IPS-NIHi11 (cell line): ENCODE measurements around the gene PLPPR1.

Source experiments
- DNase-seq: peaks from one replicate; pipeline ENCODE4 v3.0.0; 2012; ENCODE audit warnings: mixed read lengths, low spot score

The PLPPR1 gene

DNA sequence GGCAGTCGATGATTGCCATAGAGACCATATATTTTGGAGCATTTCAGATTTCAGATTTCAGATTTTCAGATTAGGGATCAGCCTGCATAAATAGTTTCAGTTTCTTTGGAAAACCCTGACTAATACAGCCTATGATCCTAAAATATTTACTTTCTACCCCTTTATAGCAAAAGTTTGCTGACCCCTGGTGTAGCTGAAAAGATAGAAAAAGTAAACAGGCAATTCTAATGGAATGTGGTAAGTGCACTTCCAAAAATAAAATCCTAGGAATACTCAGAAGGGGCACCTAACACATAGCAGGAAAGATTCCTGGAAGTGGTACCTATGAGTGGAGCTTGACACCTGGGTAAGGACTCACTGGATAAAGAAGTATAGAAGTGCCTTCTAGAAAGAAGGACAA, 321.8 kb downstream of the PLPPR1 start:
- no peak for DNase-seq

DNA sequence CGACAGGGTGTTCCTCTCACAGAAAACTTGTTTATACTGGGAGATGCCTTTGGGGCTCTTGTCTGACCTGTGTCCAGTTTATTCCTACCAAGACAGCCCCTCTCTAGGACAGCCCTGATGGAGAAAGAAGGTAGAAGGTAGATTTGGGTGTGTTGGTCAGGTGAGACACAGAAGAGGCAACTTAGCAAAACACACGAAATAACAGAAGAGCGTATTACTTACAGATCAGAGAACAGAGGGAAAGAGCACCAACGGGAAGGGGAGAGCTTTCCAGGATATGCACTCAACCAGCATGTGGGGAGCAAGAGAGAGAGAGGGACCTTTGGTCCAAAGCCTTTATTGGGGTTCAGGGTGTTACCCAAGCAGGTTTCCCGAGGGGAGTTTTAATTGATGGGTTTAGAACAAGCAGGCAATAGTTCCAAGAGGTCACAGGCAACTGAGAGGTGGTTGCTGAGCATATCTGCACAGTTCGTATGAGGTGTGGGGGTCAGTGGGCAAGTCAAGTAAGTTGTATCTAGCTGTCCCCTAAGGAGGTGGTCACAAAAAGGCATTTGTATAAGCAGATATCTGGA, 324.5 kb downstream of the PLPPR1 start:
- no peak for DNase-seq

DNA sequence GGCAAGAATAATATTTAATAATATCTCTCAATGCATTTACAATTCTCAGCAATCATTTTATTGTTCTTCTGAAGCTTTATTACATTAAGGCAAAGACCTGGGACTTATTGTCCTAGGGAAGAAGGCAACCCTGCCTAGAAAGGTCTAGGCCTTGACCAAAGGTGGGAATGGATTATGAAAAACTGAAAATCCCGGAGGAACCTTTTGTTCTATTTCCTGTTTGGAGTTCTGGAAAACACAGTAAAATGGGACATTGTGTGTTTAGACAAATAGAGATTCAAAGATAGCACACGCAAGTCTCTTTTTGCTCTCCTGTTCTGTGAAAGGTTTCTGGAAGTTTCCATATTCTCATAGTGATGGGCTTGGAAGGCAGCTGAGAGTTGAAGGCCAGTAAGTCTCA, 325.2 kb downstream of the PLPPR1 start:
- DNase-seq = no peak

- DNase-seq = no peak
Observed at GRCh38 chr9:101354143-101354764, 325.7 kb downstream of the PLPPR1 start.

GRCh38 chr9:101354765-101355708, 326.5 kb downstream of the PLPPR1 start:
- DNase-seq = no peak

DNA sequence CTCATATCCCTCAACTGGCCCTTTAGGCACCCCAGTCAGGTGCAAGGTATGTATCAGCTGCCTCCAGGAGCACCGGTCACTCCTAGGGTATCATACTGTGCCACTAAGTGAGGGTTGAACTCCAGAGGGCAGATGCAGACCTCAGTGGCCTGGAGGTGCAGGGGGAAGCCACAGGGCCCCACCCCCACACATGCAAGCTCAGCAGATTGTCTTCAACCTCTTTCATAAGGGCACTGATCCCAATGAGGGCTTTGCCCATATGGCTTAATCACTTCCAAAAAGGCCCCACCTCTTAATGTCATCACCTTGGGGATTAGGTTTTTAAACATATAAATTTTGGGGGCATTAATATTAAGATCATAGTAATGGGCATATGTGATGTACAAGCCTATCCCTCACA, 328.1 kb downstream of the PLPPR1 start:
- DNase-seq = no peak

DNA sequence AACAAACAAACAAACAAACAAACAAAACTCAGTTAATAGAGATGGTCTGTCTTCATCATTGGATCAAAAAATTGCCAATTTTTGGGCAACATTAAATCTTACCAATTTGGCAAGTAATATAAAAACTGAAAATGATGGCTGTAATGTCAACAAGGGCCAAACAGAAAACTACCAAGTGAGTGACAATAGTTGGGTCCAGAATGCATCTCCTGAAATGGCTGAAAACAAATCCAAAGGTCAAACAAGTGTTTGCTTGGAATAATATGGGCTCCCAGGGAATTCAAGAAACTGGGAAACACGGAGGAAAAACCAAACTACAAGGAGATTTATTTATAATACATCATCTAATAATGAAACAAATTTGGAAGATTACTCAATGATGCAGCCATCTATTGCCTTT, 331.2 kb downstream of the PLPPR1 start:
- no peak for DNase-seq

GRCh38 chr9:101360647-101361046, 332.1 kb downstream of the PLPPR1 start:
- no peak for DNase-seq

- no peak for DNase-seq
Observed at GRCh38 chr9:101362450-101362849, 333.9 kb downstream of the PLPPR1 start.

- DNase-seq = no peak
Observed at GRCh38 chr9:101365181-101365580, 336.7 kb downstream of the PLPPR1 start.

GRCh38 chr9:101366038-101366756, 337.7 kb downstream of the PLPPR1 start:
- no peak for DNase-seq

DNA sequence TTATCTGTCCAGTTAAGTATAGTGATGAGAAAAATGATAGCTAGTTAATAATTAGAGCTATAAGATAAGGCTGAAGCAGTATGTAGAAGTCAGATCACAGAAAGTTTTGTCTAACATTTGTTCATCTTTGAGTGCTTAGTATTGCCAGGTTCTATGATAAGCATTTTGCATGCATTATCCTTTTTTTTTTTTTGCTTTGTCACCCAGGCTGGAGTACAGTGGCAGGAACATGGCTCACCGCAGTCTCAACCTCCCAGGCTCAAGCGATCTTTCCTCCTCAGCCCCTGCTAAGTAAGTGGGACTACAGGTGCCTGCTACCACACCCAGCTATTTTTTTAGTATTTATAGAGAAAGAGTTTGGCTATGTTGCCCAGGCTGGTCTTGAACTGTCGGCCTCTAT, 338.8 kb downstream of the PLPPR1 start:
- DNase-seq = no peak

DNA sequence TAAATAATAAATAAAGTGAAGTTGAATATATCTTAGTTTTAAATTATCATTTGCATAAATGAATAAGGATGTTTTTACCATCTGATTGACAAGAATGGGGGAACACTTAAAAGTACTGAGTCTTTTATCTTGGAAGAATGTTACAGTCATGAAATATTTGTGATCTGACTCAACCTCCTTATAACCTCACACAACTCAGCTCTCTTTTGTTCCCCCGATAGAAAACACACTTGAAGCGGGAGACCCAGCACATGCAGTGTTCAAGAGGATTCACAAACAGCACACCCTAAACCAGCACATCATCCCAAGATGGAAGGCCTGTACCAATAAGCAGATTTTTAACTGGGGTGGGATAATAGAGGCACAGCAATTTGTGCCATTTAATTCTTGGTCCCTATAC, 340.8 kb downstream of the PLPPR1 start:
- DNase-seq = no peak

DNA sequence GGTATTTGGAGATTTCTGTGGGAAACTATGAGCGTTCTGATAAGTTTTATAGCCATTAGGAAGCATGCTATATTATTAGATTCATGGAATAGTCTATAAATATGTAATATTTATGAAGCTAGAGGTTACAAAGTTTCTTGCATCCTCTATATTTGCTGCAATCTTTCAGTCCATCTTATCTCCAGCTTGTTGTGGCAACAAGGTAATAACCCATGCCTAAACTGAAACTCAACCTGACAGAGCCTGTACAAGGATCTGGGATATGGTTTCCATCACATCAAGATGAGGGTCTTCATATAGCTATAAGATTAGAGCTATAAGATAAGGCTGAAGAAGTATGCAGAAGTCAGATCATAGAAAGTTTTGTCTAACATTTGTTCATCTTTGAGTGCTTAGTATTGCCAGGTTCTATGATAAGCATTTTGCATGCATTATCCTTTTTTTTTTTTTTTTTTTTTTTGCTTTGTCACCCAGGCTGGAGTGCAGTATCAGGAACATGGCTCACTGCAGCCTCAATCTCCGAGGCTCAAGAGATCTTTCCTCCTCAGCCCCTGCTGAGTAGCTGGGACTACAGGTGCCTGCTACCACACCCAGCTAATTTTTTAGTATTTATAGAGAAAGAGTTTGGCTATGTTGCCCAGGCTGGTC, 341.5 kb downstream of the PLPPR1 start:
- no peak for DNase-seq

- DNase-seq = no peak
Observed at GRCh38 chr9:101371813-101372212, 343.3 kb downstream of the PLPPR1 start.

GRCh38 chr9:101372327-101373118, 344.0 kb downstream of the PLPPR1 start:
- no peak for DNase-seq
